Stimulated activated CD4-positive, alpha-beta T cell treated with anti-CD3 and anti-CD28 coated beads, Interleukin-1b, Interleukin-23, amount 100 ng/mL, for 1 hour (primary cell): ENCODE measurements around the gene GJB4.
"Not testable (repeated sequence)": the region's sequence is repeated elsewhere in the genome, so short reads cannot be mapped to it uniquely, and the experiment has no call there.

Source experiments
- DNase-seq, 2 donors: peaks; one replicate each; pipeline ENCODE4 v3.0.0-alpha.2; 2020; ENCODE audit warnings: low read depth in 2 of 2

GJB4 gene

DNA sequence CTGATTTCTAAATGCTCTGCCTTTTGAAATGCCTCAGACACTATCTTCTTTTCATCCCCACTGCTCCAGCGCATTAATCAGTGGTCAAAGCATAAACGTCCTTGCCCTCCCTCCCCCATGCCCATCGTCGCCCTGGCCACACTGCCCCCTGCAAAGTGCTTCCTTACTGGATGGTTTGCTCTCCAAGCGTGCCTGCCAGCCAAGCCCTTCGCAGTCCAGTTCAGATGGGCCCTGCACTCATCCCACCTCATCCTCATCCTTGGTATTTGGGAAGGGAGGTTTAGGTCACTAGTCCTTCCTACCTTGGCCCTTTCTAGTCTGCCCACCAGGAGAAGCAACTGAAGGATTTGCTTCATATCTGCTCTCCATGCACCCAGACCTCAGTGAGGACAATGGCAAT lies 36.4 kb downstream of the GJB4 start:
- no peak for DNase-seq

DNA sequence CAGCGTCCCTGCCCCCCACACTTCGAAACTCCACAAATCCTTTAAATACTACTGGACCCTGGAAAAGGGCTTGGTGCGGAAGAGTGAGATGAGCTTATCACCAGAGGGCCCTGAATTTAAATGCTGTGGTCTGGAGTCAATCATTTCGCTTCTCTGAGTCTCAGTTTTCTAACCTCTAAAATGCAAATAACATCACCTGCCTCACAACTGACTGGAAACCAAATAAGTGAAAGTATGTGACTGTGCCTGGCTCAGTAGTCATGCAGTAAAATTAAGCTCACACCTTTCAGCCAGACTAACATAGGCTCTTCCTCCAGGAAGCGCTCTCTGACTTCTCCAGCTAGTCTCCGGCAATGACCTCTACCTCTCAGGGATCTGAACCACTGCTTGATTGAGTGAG lies 37.5 kb downstream of the GJB4 start:
- no peak for DNase-seq

DNA sequence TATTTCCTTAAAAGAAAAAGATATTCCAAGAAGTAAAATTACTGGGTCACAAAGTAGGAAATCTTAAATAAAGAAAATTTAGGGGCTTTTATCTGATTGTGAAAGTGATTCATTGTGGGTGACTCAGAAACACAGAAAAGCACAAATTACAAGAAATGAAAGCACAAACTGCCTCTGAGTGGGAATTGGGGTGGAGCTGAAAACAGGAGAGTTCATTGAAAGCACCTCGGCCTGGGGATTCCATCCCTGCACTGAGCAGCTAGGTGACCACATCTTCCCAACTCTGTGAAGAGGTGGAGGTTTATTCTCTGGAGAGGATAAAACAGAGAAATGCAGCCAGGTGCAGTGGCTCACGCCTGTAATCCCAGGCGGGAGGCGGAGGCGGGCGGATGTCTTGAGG lies 40.7 kb downstream of the GJB4 start:
- no peak for DNase-seq

DNA sequence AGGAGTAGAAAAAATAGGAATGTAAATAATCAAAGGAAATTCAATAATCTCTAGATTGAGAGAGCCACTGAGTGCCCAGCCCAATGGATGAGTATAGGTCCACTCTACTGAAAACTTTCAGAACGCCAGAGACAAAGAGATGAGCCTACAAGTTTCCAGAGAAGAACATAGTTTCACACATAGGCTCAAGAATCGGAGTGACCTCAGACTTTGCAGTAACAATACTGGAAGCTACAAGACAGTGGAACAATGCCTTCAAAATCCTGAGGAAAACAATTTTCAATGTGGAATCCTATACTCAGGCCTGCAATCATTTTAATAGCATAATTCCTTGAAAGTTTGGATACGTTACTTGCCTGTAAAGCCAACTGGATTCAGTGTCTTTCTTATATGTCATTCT lies 44.2 kb downstream of the GJB4 start:
- no peak for DNase-seq

DNA sequence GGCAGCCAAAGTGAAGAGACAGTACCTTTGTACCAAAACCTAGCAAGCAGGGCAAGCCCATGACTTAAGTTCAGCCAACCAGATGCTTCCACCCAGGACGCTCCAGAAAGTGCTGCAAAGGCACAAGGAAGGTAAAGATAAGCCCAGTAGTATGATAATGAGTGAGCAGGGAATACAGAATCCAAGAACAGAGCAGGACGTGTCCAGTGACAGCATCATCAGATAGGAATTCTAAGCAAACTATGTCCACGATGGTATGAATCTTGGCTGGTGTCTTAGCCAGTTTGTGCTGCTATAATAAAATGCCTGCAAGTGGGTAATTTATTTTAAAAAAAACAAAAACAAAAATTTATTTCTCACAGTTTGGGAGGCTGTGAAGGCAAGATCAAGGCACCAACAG lies 46.9 kb downstream of the GJB4 start:
- DNase-seq: no peak

DNA sequence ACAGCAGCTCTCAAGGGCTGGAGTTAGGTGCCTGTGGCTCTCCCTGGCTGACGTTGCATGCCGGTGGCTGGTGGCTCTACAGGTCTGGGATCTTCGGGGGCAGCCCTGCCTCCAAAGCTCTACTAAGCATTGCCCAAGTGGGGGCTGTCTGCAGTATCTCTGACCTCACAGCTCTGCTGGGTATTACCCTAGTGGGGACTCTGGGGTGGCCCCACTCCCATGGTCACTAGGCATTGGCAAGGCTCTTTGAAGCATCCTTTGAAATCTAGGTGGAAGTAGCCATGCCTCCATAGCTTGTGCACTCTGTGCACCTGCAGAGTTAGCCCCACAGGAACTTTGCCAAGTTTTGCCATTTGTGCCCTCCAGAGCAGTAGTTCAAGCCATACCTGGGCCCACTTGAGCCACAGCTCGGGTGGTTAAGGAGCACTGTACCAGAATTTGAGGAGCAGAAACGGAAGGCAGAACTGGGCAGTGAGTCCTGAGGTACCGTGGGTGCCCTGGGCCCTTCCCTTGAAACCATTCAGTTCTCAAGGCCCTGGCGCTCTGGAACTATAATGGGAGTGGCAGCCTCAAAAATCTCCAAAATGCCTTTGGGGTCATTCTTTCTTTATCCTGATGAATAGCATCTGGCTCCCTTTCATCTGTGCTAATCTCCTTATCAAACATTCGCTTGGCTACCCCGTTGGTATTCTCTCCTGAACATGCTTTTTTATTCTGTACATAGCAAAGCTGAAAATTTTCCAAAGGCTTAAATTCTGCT lies 48.7 kb downstream of the GJB4 start:
- no peak for DNase-seq

DNA sequence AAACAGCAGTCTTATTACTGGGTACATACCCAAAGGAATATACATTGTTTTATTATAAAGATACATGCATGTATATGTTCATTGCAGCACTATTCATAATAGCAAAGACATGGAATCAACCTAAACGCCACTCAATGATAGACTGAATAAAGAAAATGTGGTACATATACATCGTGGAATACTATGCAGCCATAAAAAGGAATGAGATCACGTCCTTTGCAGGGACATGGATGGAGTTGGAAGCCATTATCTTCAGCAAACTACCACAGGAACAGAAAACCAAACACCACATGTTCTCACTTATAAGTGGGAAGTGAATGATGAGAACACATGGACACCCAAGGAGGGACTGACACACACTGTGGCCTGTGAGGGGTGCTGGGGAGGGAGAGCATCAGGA lies 51.2 kb downstream of the GJB4 start:
- not testable (repeated sequence) for DNase-seq
